GM23338 (cell line): Measurements from ENCODE around the gene NFATC3. TPM values are rescaled to one million over a fixed set of nuclear protein-coding genes. Genes with fewer than 3 reads are reported as not detected.

Experiments used
- ATAC-seq: fragments of 200-7000 bp; cut with Tn5 transposase; 3 replicates; pipeline ENCODE4 v1.9.1; 2020
- DNase-seq: peaks from one replicate; pipeline ENCODE4 v3.0.0-alpha.2; 2015; ENCODE audit warnings: low spot score
- H2AFZ ChIP-seq: fragments of 200-600 bp; sonication (generic); 2 replicates; pipeline ENCODE4 v1.8.0; 2016; ENCODE audit warnings: antibody characterized with exemption, mild to moderate bottlenecking, moderate library complexity
- H3F3A ChIP-seq: fragments of 200-600 bp; sonication (generic); replicated peaks from 2 replicates; pipeline ENCODE4 v1.8.0; 2017; ENCODE audit warnings: antibody characterized with exemption, mixed run types, low read depth
- H3K27ac ChIP-seq: fragments of 200-600 bp; sonication (generic); 2 replicates; pipeline ENCODE4 v1.6.1; 2016; ENCODE audit warnings: low read depth
- H3K27me3 ChIP-seq: fragments of 200-600 bp; sonication (generic); 2 replicates; pipeline ENCODE4 v1.8.0; 2016; ENCODE audit warnings: mild to moderate bottlenecking, mixed run types, moderate library complexity; ENCODE audit not compliant: insufficient read depth
- H3K36me3 ChIP-seq: fragments of 200-600 bp; sonication (generic); 2 replicates; pipeline ENCODE4 v1.8.0; 2016; ENCODE audit warnings: mild to moderate bottlenecking; ENCODE audit not compliant: insufficient read depth
- H3K4me1 ChIP-seq: fragments of 200-600 bp; sonication (generic); 2 replicates; pipeline ENCODE4 v1.8.0; 2016; ENCODE audit warnings: mild to moderate bottlenecking, moderate library complexity; ENCODE audit not compliant: insufficient read depth
- H3K4me2 ChIP-seq: fragments of 200-600 bp; sonication (generic); 2 replicates; pipeline ENCODE4 v1.7.1; 2017; ENCODE audit warnings: mixed run types
- H3K4me3 ChIP-seq: fragments of 200-600 bp; sonication (generic); 2 replicates; pipeline ENCODE4 v1.6.1; 2016; ENCODE audit warnings: mixed run types
- H3K79me2 ChIP-seq: fragments of 200-600 bp; sonication (generic); replicated peaks from 2 replicates; pipeline ENCODE4 v1.8.0; 2017; ENCODE audit warnings: mild to moderate bottlenecking; ENCODE audit not compliant: insufficient read depth
- H3K9me2 ChIP-seq: fragments of 200-600 bp; sonication (generic); 2 replicates; pipeline ENCODE4 v1.8.0; 2017; ENCODE audit not compliant: insufficient read depth
- H4K20me1 ChIP-seq: fragments of 200-600 bp; sonication (generic); replicated peaks from 2 replicates; pipeline ENCODE4 v1.8.0; 2017; ENCODE audit warnings: mild to moderate bottlenecking; ENCODE audit not compliant: insufficient read depth
- H3K27ac Mint-ChIP-seq: 2 replicates; pipeline ENCODE4 v1.8.0; 2020; ENCODE audit warnings: inconsistent platforms, mild to moderate bottlenecking, moderate library complexity, mixed read lengths
- H3K27me3 Mint-ChIP-seq: 3 replicates; pipeline ENCODE4 v1.8.0; 2022; ENCODE audit warnings: low read depth, mild to moderate bottlenecking, moderate library complexity, mixed read lengths, inconsistent platforms; ENCODE audit not compliant: insufficient read depth, poor library complexity
- H3K36me3 Mint-ChIP-seq: 3 replicates; pipeline ENCODE4 v1.8.0; 2021; ENCODE audit warnings: low read depth, mild to moderate bottlenecking, inconsistent platforms, moderate library complexity, mixed read lengths
- H3K4me1 Mint-ChIP-seq: 3 replicates; pipeline ENCODE4 v1.8.0; 2020; ENCODE audit warnings: mild to moderate bottlenecking, inconsistent platforms, mixed read lengths
- H3K4me3 Mint-ChIP-seq: 3 replicates; pipeline ENCODE4 v1.8.0; 2021; ENCODE audit warnings: moderate library complexity, mild to moderate bottlenecking, inconsistent platforms, mixed read lengths
- H3K9me3 Mint-ChIP-seq: 3 replicates; pipeline ENCODE4 v1.8.0; 2020; ENCODE audit warnings: moderate library complexity, mild to moderate bottlenecking, inconsistent platforms, mixed read lengths
- CREB1 ChIP-seq: fragments of 250-450 bp; sonication (Bioruptor Pico); IDR thresholded peaks from 2 replicates; pipeline ENCODE4 v1.5.0; 2020; ENCODE audit warnings: low read depth, mild to moderate bottlenecking, moderate library complexity
- CTCF ChIP-seq, 2 experiments: fragments of 200-600 bp in 1 of 2; sonication (generic) in 1 of 2; conservative IDR thresholded peaks; 2 replicates each; pipeline versions ENCODE4 v1.5.1 to v1.6.1; 2016 to 2017; ENCODE audit warnings: antibody characterized with exemption in 2 of 2, low read depth in 2 of 2, mild to moderate bottlenecking in 2 of 2, moderate library complexity in 1 of 2
- ETS1 ChIP-seq: IDR thresholded peaks from 2 replicates; pipeline ENCODE4 v1.6.1; 2016; ENCODE audit warnings: antibody characterized with exemption
- EZH2 ChIP-seq: fragments of 200-600 bp; sonication (generic); IDR thresholded peaks from one replicate; pipeline ENCODE4 v1.8.0; 2017; ENCODE audit warnings: antibody characterized with exemption, mild to moderate bottlenecking, low read depth; ENCODE audit not compliant: unreplicated experiment
- EZH2phosphoT487 ChIP-seq: fragments of 200-600 bp; sonication (generic); IDR thresholded peaks from one replicate; pipeline ENCODE4 v1.8.1; 2018; ENCODE audit warnings: antibody characterized with exemption; ENCODE audit not compliant: unreplicated experiment
- JUNB ChIP-seq: IDR thresholded peaks from one replicate; pipeline ENCODE4 v1.6.1; 2016; ENCODE audit warnings: antibody characterized with exemption; ENCODE audit not compliant: unreplicated experiment
- NANOG ChIP-seq: IDR thresholded peaks from 2 replicates; pipeline ENCODE4 v1.6.1; 2016; ENCODE audit warnings: antibody characterized with exemption, borderline replicate concordance
- POLR2AphosphoS5 ChIP-seq: IDR thresholded peaks from 2 replicates; pipeline ENCODE4 v1.6.1; 2016; ENCODE audit warnings: antibody characterized with exemption, low read depth
- REST ChIP-seq: IDR thresholded peaks from one replicate; pipeline ENCODE4 v1.6.1; 2018; ENCODE audit warnings: antibody characterized with exemption; ENCODE audit not compliant: unreplicated experiment
- STAT1 ChIP-seq: IDR thresholded peaks from one replicate; pipeline ENCODE4 v1.6.1; 2016; ENCODE audit warnings: antibody characterized with exemption; ENCODE audit not compliant: unreplicated experiment
- ZNF114 ChIP-seq: fragments of 250-450 bp; sonication (Bioruptor Pico); IDR thresholded peaks from 2 replicates; pipeline ENCODE4 v1.5.0; 2020; ENCODE audit warnings: mild to moderate bottlenecking, moderate library complexity
- ZNF331 ChIP-seq: fragments of 250-450 bp; sonication (Bioruptor Pico); IDR thresholded peaks from 2 replicates; pipeline ENCODE4 v1.5.0; 2020; ENCODE audit warnings: low read depth, mild to moderate bottlenecking, moderate library complexity
- polyA plus RNA-seq: library from polyadenylated mRNA; unstranded; fragments of >200 nt; fragmentation: Nextera tagmentation; extraction: Ambion mirVana; gene quantifications from 2 replicates; pipeline ENCODE4 v1.2.1, GENCODE V29; 2016
- total RNA-seq: library from RNA; depleted of rRNA; stranded (reverse); fragments of >200 nt; shearing (Covaris generic); gene quantifications from 2 replicates; pipeline ENCODE4 v1.2.3, GENCODE V29; 2014
- TF ChIP-seq, protein P1 (sequence below): fragments of 250-450 bp; sonication (Bioruptor Pico); IDR thresholded peaks from 2 replicates; pipeline ENCODE4 v1.5.0; 2020; ENCODE audit warnings: mild to moderate bottlenecking, moderate library complexity

Gene NFATC3
- total and polyA plus RNA-seq, 2 experiments from 2014 or later = 9.2 to 40.9 TPM

GRCh38 chr16:68147444-68147843 lies 62.3 kb downstream of the NFATC3 start:
- H3K27me3 ChIP-seq = no peaks in the 10 kb centered on the region

More at GRCh38 chr16:68147444-68147843, 62.3 kb downstream of the NFATC3 start:
- Histone ChIP-seq H3K36me3 (no peaks in the 10 kb centered on the region), H3K79me2 (peaks cover 3% of the 10 kb centered on the region), H3K27ac (no peak overlapping the region; the same call in 1 of the 2 replicates), H3K4me2 (no peak overlapping the region), H3K4me3 (no peak overlapping the region), H2AFZ (no peak overlapping the region), H4K20me1 (0 out of 2 replicates have a peak, but pooled peaks cover 6% of the 10 kb centered on the region), H3F3A (no peaks in the 10 kb centered on the region), H3K4me1 (no peaks in the 10 kb centered on the region), H3K9me2 (no peaks in the 10 kb centered on the region)
- Mint-ChIP-seq H3K27ac (no peak overlapping the region), H3K4me1 (no peaks in the 10 kb centered on the region), H3K27me3 (no peaks in the 10 kb centered on the region), H3K9me3 (no peaks in the 10 kb centered on the region), H3K36me3 (no peaks in the 10 kb centered on the region), H3K4me3 (no peak overlapping the region)
- DNase-seq (no peak), ATAC-seq (no peak)
- TF ChIP-seq ZNF114 (CRISPR knock-in tag) (no peak), REST (no peak), CTCF (conservative IDR thresholded peaks at IDR 0.05; ENCODE audit: low read depth in 2 of 2) (no peak), CREB1 (CRISPR knock-in tag) (no peak), JUNB (no peak), EZH2phosphoT487 (no peak), ETS1 (no peak), EZH2 (no peak), NANOG (no peak), POLR2AphosphoS5 (no peak), STAT1 (no peak), ZNF331 (CRISPR knock-in tag) (no peak)
- TF ChIP-seq, protein P1, sequence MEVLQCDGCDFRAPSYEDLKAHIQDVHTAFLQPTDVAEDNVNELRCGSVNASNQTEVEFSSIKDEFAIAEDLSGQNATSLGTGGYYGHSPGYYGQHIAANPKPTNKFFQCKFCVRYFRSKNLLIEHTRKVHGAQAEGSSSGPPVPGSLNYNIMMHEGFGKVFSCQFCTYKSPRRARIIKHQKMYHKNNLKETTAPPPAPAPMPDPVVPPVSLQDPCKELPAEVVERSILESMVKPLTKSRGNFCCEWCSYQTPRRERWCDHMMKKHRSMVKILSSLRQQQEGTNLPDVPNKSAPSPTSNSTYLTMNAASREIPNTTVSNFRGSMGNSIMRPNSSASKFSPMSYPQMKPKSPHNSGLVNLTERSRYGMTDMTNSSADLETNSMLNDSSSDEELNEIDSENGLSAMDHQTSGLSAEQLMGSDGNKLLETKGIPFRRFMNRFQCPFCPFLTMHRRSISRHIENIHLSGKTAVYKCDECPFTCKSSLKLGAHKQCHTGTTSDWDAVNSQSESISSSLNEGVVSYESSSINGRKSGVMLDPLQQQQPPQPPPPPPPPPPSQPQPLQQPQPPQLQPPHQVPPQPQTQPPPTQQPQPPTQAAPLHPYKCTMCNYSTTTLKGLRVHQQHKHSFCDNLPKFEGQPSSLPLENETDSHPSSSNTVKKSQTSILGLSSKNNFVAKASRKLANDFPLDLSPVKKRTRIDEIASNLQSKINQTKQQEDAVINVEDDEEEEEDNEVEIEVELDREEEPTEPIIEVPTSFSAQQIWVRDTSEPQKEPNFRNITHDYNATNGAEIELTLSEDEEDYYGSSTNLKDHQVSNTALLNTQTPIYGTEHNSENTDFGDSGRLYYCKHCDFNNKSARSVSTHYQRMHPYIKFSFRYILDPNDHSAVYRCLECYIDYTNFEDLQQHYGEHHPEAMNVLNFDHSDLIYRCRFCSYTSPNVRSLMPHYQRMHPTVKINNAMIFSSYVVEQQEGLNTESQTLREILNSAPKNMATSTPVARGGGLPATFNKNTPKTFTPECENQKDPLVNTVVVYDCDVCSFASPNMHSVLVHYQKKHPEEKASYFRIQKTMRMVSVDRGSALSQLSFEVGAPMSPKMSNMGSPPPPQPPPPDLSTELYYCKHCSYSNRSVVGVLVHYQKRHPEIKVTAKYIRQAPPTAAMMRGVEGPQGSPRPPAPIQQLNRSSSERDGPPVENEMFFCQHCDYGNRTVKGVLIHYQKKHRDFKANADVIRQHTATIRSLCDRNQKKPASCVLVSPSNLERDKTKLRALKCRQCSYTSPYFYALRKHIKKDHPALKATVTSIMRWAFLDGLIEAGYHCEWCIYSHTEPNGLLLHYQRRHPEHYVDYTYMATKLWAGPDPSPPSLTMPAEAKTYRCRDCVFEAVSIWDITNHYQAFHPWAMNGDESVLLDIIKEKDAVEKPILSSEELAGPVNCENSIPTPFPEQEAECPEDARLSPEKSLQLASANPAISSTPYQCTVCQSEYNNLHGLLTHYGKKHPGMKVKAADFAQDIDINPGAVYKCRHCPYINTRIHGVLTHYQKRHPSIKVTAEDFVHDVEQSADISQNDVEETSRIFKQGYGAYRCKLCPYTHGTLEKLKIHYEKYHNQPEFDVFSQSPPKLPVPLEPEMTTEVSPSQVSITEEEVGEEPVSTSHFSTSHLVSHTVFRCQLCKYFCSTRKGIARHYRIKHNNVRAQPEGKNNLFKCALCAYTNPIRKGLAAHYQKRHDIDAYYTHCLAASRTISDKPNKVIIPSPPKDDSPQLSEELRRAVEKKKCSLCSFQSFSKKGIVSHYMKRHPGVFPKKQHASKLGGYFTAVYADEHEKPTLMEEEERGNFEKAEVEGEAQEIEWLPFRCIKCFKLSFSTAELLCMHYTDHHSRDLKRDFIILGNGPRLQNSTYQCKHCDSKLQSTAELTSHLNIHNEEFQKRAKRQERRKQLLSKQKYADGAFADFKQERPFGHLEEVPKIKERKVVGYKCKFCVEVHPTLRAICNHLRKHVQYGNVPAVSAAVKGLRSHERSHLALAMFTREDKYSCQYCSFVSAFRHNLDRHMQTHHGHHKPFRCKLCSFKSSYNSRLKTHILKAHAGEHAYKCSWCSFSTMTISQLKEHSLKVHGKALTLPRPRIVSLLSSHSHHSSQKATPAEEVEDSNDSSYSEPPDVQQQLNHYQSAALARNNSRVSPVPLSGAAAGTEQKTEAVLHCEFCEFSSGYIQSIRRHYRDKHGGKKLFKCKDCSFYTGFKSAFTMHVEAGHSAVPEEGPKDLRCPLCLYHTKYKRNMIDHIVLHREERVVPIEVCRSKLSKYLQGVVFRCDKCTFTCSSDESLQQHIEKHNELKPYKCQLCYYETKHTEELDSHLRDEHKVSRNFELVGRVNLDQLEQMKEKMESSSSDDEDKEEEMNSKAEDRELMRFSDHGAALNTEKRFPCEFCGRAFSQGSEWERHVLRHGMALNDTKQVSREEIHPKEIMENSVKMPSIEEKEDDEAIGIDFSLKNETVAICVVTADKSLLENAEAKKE = no peak
